Mesenchymal stem cell (in vitro differentiated cells and primary cell): Measurements from ENCODE around the gene CDHR2.
"Not testable (repeated sequence)": the region's sequence is repeated elsewhere in the genome, so short reads cannot be mapped to it uniquely, and the experiment has no call there.

Experiments used
- DNase-seq: peaks from one replicate; pipeline ENCODE4 v3.0.0-alpha.2; 2013
- H2AFZ ChIP-seq: one replicate; pipeline ENCODE4 v1.6.1; 2013; ENCODE audit warnings: low read depth, mild to moderate bottlenecking, control low read depth, inconsistent platforms, low read length, moderate library complexity
- H2AK5ac ChIP-seq: 2 replicates; pipeline ENCODE4 v1.6.1; 2013; ENCODE audit warnings: low read length, moderate library complexity, mild to moderate bottlenecking, inconsistent platforms; ENCODE audit not compliant: severe bottlenecking
- H2BK120ac ChIP-seq: one replicate; pipeline ENCODE4 v1.6.1; 2013; ENCODE audit warnings: low read depth, mild to moderate bottlenecking, inconsistent platforms, low read length, moderate library complexity
- H2BK12ac ChIP-seq, 2 experiments: one replicate each; pipeline ENCODE4 v1.6.1; 2013; ENCODE audit warnings: inconsistent platforms in 2 of 2, low read length in 2 of 2, mild to moderate bottlenecking in 2 of 2, moderate library complexity in 2 of 2, control low read depth in 1 of 2
- H2BK15ac ChIP-seq: one replicate; pipeline ENCODE4 v1.6.1; 2013; ENCODE audit warnings: mild to moderate bottlenecking, low read depth, inconsistent platforms; ENCODE audit not compliant: poor library complexity, severe bottlenecking
- H2BK5ac ChIP-seq: 2 replicates; pipeline ENCODE4 v1.6.1; 2013; ENCODE audit warnings: low read depth, mild to moderate bottlenecking, low read length, control low read depth, inconsistent platforms; ENCODE audit not compliant: poor library complexity, severe bottlenecking
- H3K14ac ChIP-seq, 2 experiments: one replicate each; pipeline ENCODE4 v1.6.1; 2013; ENCODE audit warnings: inconsistent platforms in 2 of 2, low read length in 2 of 2, control low read depth in 1 of 2, mild to moderate bottlenecking in 1 of 2, moderate library complexity in 1 of 2
- H3K18ac ChIP-seq, 2 experiments: one replicate each; pipeline ENCODE4 v1.6.1; 2013; ENCODE audit warnings: inconsistent platforms in 2 of 2, low read length in 2 of 2, control low read depth in 1 of 2, low read depth in 1 of 2, mild to moderate bottlenecking in 1 of 2
- H3K23ac ChIP-seq, 2 experiments: one replicate each; pipeline ENCODE4 v1.6.1; 2013; ENCODE audit warnings: inconsistent platforms in 2 of 2, low read length in 2 of 2, mild to moderate bottlenecking in 2 of 2, moderate library complexity in 2 of 2, control low read depth in 1 of 2
- H3K27ac ChIP-seq: 2 replicates; pipeline ENCODE4 v1.5.1; 2013; ENCODE audit warnings: mild to moderate bottlenecking, moderate library complexity, low read length, control low read depth, inconsistent platforms; ENCODE audit not compliant: poor library complexity, severe bottlenecking
- H3K27me3 ChIP-seq, 2 experiments: 2 replicates each; pipeline versions ENCODE4 v1.6.1 to v1.7.0; 2013; ENCODE audit warnings: low read length in 2 of 2, mild to moderate bottlenecking in 2 of 2, moderate library complexity in 2 of 2, control low read depth in 1 of 2, inconsistent platforms in 1 of 2; ENCODE audit not compliant: control insufficient read depth in 1 of 2, insufficient read depth in 1 of 2
- H3K36me3 ChIP-seq, 2 experiments: 2 replicates each; pipeline versions ENCODE4 v1.6.1 to v1.7.0; 2013; ENCODE audit warnings: low read length in 2 of 2, control low read depth in 1 of 2, inconsistent platforms in 1 of 2, low read depth in 1 of 2, mild to moderate bottlenecking in 1 of 2; ENCODE audit not compliant: insufficient read depth in 2 of 2, control insufficient read depth in 1 of 2
- H3K4ac ChIP-seq, 2 experiments: one replicate each; pipeline ENCODE4 v1.6.1; 2013; ENCODE audit warnings: inconsistent platforms in 2 of 2, low read length in 2 of 2, mild to moderate bottlenecking in 2 of 2, moderate library complexity in 2 of 2, control low read depth in 1 of 2, low read depth in 1 of 2
- H3K4me1 ChIP-seq: 2 replicates; pipeline ENCODE4 v1.6.1; 2013; ENCODE audit warnings: low read depth, low read length, control low read depth; ENCODE audit not compliant: control insufficient read depth, insufficient read depth
- H3K4me2 ChIP-seq: 2 replicates; pipeline ENCODE4 v1.6.1; 2013; ENCODE audit warnings: low read length, mild to moderate bottlenecking, inconsistent platforms; ENCODE audit not compliant: poor library complexity, severe bottlenecking
- H3K4me3 ChIP-seq, 2 experiments: 2 replicates each; pipeline versions ENCODE4 v1.5.1 to v1.7.0; 2013; ENCODE audit warnings: low read length in 2 of 2, mild to moderate bottlenecking in 2 of 2, control low read depth in 1 of 2, low read depth in 1 of 2; ENCODE audit not compliant: insufficient read depth in 1 of 2
- H3K79me1 ChIP-seq: replicated peaks from 2 replicates; pipeline ENCODE4 v1.6.1; 2013; ENCODE audit warnings: mild to moderate bottlenecking, control low read depth, low read length, inconsistent platforms; ENCODE audit not compliant: poor library complexity, severe bottlenecking
- H3K9ac ChIP-seq: 2 replicates; pipeline ENCODE4 v1.7.0; 2013; ENCODE audit warnings: mild to moderate bottlenecking, low read length, moderate library complexity
- H3K9me3 ChIP-seq: 2 replicates; pipeline ENCODE4 v1.7.0; 2013; ENCODE audit warnings: mild to moderate bottlenecking, low read length; ENCODE audit not compliant: control insufficient read depth
- H4K8ac ChIP-seq: one replicate; pipeline ENCODE4 v1.6.1; 2013; ENCODE audit warnings: inconsistent platforms, mild to moderate bottlenecking, low read length, moderate library complexity
- H4K91ac ChIP-seq: one replicate; pipeline ENCODE4 v1.6.1; 2013; ENCODE audit warnings: mild to moderate bottlenecking, low read length, inconsistent platforms
- WGBS: methylation state at CpG from one replicate; pipeline ENCODE4 v1.1.7; 2013; ENCODE audit warnings: mixed read lengths; 5-methylcytosine and 5-hydroxymethylcytosine counted together

CDHR2 gene

DNA sequence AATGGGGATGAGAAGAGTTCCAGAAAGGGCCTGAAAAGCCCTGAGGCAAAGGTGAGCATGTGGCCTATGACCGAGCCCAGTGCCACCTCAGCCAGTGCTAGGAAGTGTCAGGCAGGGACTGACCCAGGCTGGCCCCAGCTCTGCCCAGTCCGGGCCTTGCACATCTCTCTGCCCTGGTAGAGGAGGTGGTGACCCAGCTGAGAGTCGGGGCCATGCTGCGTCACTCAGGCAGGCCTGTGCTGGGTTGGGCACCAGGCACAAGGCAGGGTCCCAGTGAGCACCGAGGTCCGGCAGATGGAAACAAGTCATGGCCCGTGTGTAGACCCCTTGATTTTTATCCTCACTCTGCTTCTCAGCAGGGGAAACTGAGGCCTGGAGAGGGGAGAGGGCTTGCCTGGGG, 729 bp downstream of the CDHR2 start:
- H3K4ac ChIP-seq, result no peak overlapping the region
- no peaks in the 10 kb centered on the region for H3K9me3 ChIP-seq
- WGBS, result 86% methylated on average over 4 of the region's 7 CpGs
- no peak overlapping the region for H3K4me2 ChIP-seq
- no peak overlapping the region for H2BK120ac ChIP-seq
- no peak overlapping the region for H2BK12ac ChIP-seq
- no peak overlapping the region for H3K18ac ChIP-seq
- H2BK5ac ChIP-seq, result no peak overlapping the region
- H3K4me1 ChIP-seq, result peaks cover 18% of the 10 kb centered on the region
- no peak overlapping the region for H2AFZ ChIP-seq
- no peaks in the 10 kb centered on the region for H3K79me1 ChIP-seq
- no peaks in the 10 kb centered on the region for H3K36me3 ChIP-seq
- DNase-seq, result no peak
- no peak overlapping the region for H3K9ac ChIP-seq
- H2BK15ac ChIP-seq, result no peak overlapping the region
- peak overlapping the region; percentile 19 for H4K8ac ChIP-seq
- H2AK5ac ChIP-seq, result no peak overlapping the region
- H3K14ac ChIP-seq, result peak overlapping the region in 1 of 2 experiments; percentile 41
- no peak overlapping the region for H3K23ac ChIP-seq
- H3K4me3 ChIP-seq, result no peak overlapping the region
- peaks cover 3 to 17% of the 10 kb centered on the region in 2 experiments for H3K27me3 ChIP-seq
- no peak overlapping the region for H3K27ac ChIP-seq
- peak overlapping the region; percentile 18 for H4K91ac ChIP-seq

DNA sequence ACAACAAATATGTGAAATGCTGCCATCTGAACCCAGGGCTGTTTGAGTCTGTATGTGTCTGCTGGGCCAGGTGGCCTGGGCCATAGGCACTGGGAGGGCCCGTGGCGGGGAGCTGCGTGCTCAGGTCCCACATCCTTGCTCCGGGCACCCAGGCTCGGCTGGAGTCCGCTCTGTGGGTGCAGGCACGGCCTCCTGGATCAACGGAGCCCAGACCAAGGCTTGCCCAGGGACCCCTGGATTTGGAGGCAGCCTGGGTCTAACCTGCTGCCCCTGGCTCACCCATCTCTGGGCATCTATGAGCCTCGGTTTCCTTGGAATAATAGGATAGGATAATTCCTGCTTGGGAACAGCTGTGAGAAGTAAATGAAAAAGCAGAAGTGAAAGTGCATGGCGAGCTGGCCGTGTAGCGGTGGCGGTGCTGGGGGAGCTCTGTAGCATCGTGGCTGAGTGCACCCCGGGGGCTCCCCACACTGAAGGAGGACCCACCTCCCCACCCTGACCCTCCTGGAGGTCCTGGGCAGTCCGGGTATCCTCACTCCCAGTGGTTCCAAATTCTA, 1.2 kb downstream of the CDHR2 start:
- no peak overlapping the region for H2BK120ac ChIP-seq
- H3K27me3 ChIP-seq, result peaks cover 3 to 17% of the 10 kb centered on the region in 2 experiments
- no peak overlapping the region for H2BK12ac ChIP-seq
- H3K4me1 ChIP-seq, result peaks cover 18% of the 10 kb centered on the region
- H3K27ac ChIP-seq, result no peak overlapping the region
- no peak overlapping the region for H2BK15ac ChIP-seq
- no peak overlapping the region for H4K91ac ChIP-seq
- no peaks in the 10 kb centered on the region for H3K36me3 ChIP-seq
- DNase-seq, result no peak
- no peaks in the 10 kb centered on the region for H3K9me3 ChIP-seq
- no peak overlapping the region for H3K4ac ChIP-seq
- H2AFZ ChIP-seq, result no peak overlapping the region
- no peak overlapping the region for H3K9ac ChIP-seq
- H3K23ac ChIP-seq, result no peak overlapping the region
- no peaks in the 10 kb centered on the region for H3K79me1 ChIP-seq
- H2AK5ac ChIP-seq, result no peak overlapping the region
- H3K14ac ChIP-seq, result no peak overlapping the region
- no peak overlapping the region for H3K18ac ChIP-seq
- H3K4me3 ChIP-seq, result no peak overlapping the region
- H3K4me2 ChIP-seq, result no peak overlapping the region
- no peak overlapping the region for H2BK5ac ChIP-seq
- H4K8ac ChIP-seq, result no peak overlapping the region
- WGBS, result 86% methylated on average over 16 of the region's 16 CpGs

DNA sequence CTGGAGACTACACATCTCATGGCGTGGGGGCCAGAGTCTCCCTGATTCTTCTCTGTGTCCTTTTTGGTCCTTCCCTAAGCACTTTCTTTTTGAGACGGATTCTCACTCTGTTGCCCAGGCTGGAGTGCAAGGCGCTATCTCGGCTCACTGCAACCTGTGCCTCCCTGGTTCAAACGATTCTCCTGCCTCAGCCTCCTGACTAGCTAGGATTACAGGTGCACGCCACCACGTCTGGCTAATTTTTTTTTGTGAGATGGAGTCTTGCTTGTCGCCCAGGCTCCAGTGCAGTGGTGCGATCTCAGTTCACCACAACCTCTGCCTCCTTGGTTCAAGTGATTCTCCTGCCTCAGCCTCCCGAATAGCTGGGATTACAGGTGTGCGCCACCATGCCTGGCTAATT, 1.8 kb downstream of the CDHR2 start:
- not testable (repeated sequence) for H3K4me2 ChIP-seq, H2BK15ac ChIP-seq, H2AFZ ChIP-seq, H3K27ac ChIP-seq, H3K23ac ChIP-seq, H2BK120ac ChIP-seq, H4K91ac ChIP-seq, DNase-seq, H3K36me3 ChIP-seq, H2AK5ac ChIP-seq, H2BK5ac ChIP-seq, H4K8ac ChIP-seq, H3K79me1 ChIP-seq, H3K14ac ChIP-seq, H2BK12ac ChIP-seq, H3K4me3 ChIP-seq, H3K9ac ChIP-seq, H3K9me3 ChIP-seq, H3K4ac ChIP-seq, H3K18ac ChIP-seq
- WGBS, result 81% methylated on average over 11 of the region's 11 CpGs
- Histone ChIP-seq H3K27me3 (peaks cover 3 to 17% of the 10 kb centered on the region in 2 experiments), H3K4me1 (peaks cover 16% of the 10 kb centered on the region)

DNA sequence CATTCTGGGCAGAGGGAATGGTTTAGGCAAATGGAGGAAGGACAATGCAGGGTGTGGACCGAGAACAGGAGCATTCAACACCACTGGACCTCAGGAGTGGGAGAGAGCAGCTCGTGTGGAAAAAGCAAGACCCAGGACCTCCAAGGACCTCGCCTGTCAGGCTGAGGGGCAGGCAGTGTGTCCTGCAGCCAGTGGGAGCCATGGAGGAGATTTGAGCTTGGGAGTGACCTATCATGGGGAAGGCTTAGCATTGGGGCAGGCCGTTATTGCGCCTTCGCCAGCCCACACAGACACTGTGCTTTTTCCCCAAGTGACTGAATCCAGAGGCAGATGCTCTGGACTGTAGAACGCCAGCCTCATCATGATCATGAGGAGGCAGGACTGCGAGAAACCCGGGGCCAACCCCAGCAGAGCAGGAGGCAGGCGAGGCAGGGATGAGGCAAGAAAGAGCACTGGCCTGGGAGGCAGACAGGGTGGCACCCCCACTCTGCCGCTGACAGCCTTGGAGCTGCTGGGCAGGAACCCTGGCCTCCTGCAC, 3.3 kb downstream of the CDHR2 start:
- Histone ChIP-seq H3K4ac (no peak overlapping the region), H2AK5ac (no peak overlapping the region), H3K79me1 (no peaks in the 10 kb centered on the region), H3K36me3 (no peaks in the 10 kb centered on the region), H4K91ac (no peak overlapping the region), H2BK15ac (no peak overlapping the region), H2AFZ (no peak overlapping the region), H3K27me3 (peaks cover 3 to 17% of the 10 kb centered on the region in 2 experiments), H3K18ac (no peak overlapping the region), H4K8ac (no peak overlapping the region), H3K9me3 (no peaks in the 10 kb centered on the region), H3K27ac (no peak overlapping the region), H3K9ac (no peak overlapping the region), H2BK5ac (no peak overlapping the region), H2BK12ac (no peak overlapping the region), H3K4me3 (no peak overlapping the region), H3K4me2 (no peak overlapping the region), H3K14ac (no peak overlapping the region), H3K4me1 (peaks cover 16% of the 10 kb centered on the region), H3K23ac (no peak overlapping the region), H2BK120ac (no peak overlapping the region)
- WGBS, result 79% methylated on average over 11 of the region's 11 CpGs
- DNase-seq, result no peak
